Chondrocyte (in vitro differentiated cells): ENCODE measurements around the gene RARB. TPM values are rescaled to one million over a fixed set of nuclear protein-coding genes. Genes with fewer than 3 reads are reported as not detected.

Experiments
- DNase-seq: peaks from one replicate; pipeline ENCODE4 v3.0.0; 2021; ENCODE audit warnings: mixed read lengths, low spot score
- H3K27ac Mint-ChIP-seq: one replicate; pipeline ENCODE4 v1.8.0; 2021; ENCODE audit warnings: mild to moderate bottlenecking, moderate library complexity, mixed read lengths; ENCODE audit not compliant: unreplicated experiment
- H3K27me3 Mint-ChIP-seq: 2 replicates; pipeline ENCODE4 v1.8.0; 2021; ENCODE audit warnings: low read depth, mixed read lengths
- H3K36me3 Mint-ChIP-seq: 2 replicates; pipeline ENCODE4 v1.8.0; 2021; ENCODE audit warnings: low read depth, mixed read lengths
- H3K4me1 Mint-ChIP-seq: 2 replicates; pipeline ENCODE4 v1.8.0; 2021; ENCODE audit warnings: low read depth, mild to moderate bottlenecking, mixed read lengths
- H3K4me3 Mint-ChIP-seq: one replicate; pipeline ENCODE4 v1.8.0; 2021; ENCODE audit warnings: mild to moderate bottlenecking, moderate library complexity, mixed read lengths; ENCODE audit not compliant: unreplicated experiment
- H3K9me3 Mint-ChIP-seq: 2 replicates; pipeline ENCODE4 v1.8.0; 2021; ENCODE audit warnings: low read depth, mixed read lengths
- total RNA-seq: library from RNA; stranded (reverse); gene quantifications from 3 replicates; pipeline ENCODE4 v1.2.1, GENCODE V29; 2021
- TF ChIP-seq, protein P1 (sequence below): fragments of 200-600 bp; sonication (generic); IDR thresholded peaks from 2 replicates; pipeline ENCODE4 v1.5.0; 2021; ENCODE audit warnings: antibody characterized with exemption, mild to moderate bottlenecking, moderate library complexity

RARB gene
- total RNA-seq, 1 donor from 2014 or later, result 5.9 TPM

DNA sequence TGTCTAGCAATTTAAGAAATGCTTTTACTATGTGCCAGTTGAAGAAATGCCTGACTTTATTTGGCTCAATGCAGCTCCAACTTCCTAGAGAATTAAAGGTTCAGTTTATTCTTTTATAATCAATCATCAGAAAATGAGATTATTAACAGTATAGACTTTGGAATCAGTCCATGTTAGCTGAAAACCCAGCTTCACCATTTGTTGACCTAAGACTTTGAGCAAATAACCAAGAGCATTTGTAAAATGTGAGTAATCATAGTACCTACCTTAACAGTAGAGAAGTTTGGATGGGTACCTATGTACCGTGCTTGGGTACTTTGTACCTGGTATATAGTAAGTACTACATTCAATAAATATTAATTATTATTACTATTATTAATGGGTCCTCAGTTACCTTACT is 105.9 kb downstream of the RARB start:
- Mint-ChIP-seq H3K9me3 (peaks cover 11% of the 10 kb centered on the region), H3K27me3 (no peaks in the 10 kb centered on the region), H3K4me1 (no peaks in the 10 kb centered on the region), H3K36me3 (no peaks in the 10 kb centered on the region), H3K4me3 (no peak overlapping the region), H3K27ac (no peak overlapping the region)
- DNase-seq, result no peak
- TF ChIP-seq, protein P1, sequence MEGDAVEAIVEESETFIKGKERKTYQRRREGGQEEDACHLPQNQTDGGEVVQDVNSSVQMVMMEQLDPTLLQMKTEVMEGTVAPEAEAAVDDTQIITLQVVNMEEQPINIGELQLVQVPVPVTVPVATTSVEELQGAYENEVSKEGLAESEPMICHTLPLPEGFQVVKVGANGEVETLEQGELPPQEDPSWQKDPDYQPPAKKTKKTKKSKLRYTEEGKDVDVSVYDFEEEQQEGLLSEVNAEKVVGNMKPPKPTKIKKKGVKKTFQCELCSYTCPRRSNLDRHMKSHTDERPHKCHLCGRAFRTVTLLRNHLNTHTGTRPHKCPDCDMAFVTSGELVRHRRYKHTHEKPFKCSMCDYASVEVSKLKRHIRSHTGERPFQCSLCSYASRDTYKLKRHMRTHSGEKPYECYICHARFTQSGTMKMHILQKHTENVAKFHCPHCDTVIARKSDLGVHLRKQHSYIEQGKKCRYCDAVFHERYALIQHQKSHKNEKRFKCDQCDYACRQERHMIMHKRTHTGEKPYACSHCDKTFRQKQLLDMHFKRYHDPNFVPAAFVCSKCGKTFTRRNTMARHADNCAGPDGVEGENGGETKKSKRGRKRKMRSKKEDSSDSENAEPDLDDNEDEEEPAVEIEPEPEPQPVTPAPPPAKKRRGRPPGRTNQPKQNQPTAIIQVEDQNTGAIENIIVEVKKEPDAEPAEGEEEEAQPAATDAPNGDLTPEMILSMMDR, result no peak

DNA sequence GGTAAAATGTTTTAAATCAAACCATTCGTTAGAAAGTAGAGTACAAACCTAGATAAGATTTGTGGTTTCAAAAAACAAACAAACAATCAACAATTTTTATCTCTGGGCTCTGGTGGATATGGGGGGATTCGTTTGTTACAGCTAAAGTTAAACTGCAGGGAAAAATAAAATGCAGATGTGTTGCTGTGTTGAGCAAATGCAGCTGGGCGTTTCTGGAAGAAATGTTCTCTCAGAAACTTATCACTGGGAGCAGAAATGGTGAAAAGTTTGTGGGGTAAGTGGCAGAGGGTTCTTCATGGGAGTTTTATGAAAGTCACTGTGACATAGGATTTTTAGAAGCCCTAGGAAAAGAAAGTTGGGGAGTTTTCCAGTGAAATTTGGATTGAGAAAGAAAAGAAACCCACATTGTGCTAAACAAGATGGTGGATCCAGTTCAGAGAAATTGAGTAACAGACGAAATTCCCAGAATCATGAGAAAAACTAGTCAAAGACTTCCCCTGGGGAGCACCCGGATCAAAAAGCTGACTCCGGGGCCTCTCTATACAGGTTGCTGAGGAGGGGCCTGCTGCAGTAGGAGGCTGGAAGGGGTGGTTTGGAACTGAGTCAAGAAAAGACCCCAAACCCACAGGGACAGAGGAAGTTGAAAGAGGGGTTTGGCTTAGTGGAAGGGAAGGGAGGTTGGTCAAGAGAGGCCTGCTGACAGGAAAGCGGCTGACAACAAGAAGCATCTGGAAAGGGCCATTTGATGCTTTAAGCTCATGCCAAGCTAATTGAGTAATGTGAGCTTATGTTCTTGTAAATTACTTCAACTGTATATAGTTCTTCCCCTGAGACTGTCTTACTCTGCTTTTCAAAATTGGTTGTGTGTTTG is 108.7 kb downstream of the RARB start:
- no peak overlapping the region for H3K27ac Mint-ChIP-seq

DNA sequence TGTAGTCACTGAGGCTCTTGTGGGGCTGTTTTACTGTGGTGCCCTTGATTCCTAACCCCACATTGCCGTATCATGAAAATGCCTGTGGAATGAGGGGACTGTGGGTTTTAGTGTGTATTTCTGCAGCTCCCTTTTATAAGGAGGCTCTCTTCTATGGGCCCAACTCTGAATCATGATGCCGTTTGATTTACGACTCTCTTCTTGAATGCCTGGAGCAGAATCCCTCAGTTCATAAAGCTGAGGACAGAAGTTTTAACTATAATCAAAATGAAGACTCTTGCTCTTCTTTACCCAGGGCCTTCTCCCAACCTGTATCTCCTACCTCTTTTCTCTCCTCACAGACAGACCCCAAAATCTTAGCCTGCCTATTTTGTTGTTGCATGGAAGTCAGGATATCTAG is 109.5 kb downstream of the RARB start:
- TF ChIP-seq, protein P1, result no peak
- H3K27me3 Mint-ChIP-seq, result no peaks in the 10 kb centered on the region
- DNase-seq, result no peak
- H3K4me1 Mint-ChIP-seq, result no peaks in the 10 kb centered on the region
- H3K36me3 Mint-ChIP-seq, result no peaks in the 10 kb centered on the region
- H3K9me3 Mint-ChIP-seq, result peaks cover 3% of the 10 kb centered on the region
- no peak overlapping the region for H3K27ac Mint-ChIP-seq
- H3K4me3 Mint-ChIP-seq, result no peak overlapping the region

More for the DNA sequence above, 108.7 kb downstream of the RARB start:
- DNase-seq, result no peak
- no peaks in the 10 kb centered on the region for H3K27me3 Mint-ChIP-seq
- no peaks in the 10 kb centered on the region for H3K4me1 Mint-ChIP-seq
- no peak overlapping the region for H3K4me3 Mint-ChIP-seq
- peaks cover 6% of the 10 kb centered on the region for H3K9me3 Mint-ChIP-seq
- no peaks in the 10 kb centered on the region for H3K36me3 Mint-ChIP-seq
- TF ChIP-seq, protein P1, result no peak

GRCh38 chr3:25540273-25540672 is 112.2 kb downstream of the RARB start:
- no peaks in the 10 kb centered on the region for H3K36me3 Mint-ChIP-seq
- no peaks in the 10 kb centered on the region for H3K27me3 Mint-ChIP-seq
- no peaks in the 10 kb centered on the region for H3K9me3 Mint-ChIP-seq
- no peak overlapping the region for H3K4me3 Mint-ChIP-seq
- no peak for DNase-seq
- H3K4me1 Mint-ChIP-seq, result no peaks in the 10 kb centered on the region
- TF ChIP-seq, protein P1, result no peak
- H3K27ac Mint-ChIP-seq, result no peak overlapping the region

- Mint-ChIP-seq H3K9me3 (no peaks in the 10 kb centered on the region), H3K4me1 (peaks cover 3% of the 10 kb centered on the region), H3K4me3 (no peak overlapping the region), H3K27me3 (no peaks in the 10 kb centered on the region), H3K36me3 (no peaks in the 10 kb centered on the region), H3K27ac (no peak overlapping the region)
- no peak for DNase-seq
- TF ChIP-seq, protein P1, result no peak
Observed at GRCh38 chr3:25542492-25543039, 114.5 kb downstream of the RARB start.
